GM19468 (cell line): Measurements from ENCODE around the gene CAMK4.
A peak's percentile ranks its signal among the peaks of the same experiment; 100 is the strongest.

Experiments
- ATAC-seq: cut with Tn5 transposase; IDR thresholded peaks from one replicate; pipeline ENCODE4 v1.9.1; 2021; ENCODE audit warnings: mild to moderate bottlenecking, moderate library complexity, moderate number of reproducible peaks; ENCODE audit not compliant: unreplicated experiment; ENCODE audit errors: extremely low read depth

The CAMK4 gene

DNA sequence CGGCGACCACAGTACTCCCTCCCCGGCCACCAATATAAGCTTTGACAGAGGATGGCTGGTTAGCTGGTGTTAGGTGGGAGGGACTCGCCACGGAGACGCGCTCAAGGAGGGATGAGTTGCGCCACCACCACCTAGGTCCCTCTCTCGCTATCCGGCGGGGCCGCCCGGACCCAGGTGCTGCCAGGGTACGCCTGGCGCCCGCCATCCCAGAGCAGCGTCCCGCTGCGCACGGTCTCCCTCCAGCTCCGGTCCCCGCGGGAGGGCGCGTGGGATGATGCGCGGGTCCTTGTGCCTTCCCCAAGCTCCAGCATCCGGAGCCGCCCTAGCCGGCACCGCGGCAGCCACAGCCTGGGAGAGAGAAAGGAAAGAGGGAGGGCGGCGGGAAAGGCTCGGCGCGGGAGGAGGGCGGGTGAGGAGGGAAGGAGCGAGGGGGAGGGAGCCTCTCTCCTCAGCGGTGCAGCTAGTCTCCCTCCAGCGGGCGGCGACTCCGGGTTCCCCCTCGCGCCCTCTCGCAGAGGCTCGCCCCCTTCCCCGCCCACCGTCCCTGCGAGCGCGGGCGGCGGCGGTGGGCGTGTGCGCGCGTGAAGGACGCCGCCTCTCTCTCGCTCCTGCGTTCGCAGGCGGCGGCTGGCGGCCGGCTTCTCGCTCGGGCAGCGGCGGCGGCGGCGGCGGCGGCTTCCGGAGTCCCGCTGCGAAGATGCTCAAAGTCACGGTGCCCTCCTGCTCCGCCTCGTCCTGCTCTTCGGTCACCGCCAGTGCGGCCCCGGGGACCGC, at the start of gene CAMK4:
TSS of gene CAMK4 (plus strand) at position 598 of the 774 bp plus-strand sequence. CDS start at position 698, 100 bp downstream.
- ATAC-seq: peak; percentile 68

DNA sequence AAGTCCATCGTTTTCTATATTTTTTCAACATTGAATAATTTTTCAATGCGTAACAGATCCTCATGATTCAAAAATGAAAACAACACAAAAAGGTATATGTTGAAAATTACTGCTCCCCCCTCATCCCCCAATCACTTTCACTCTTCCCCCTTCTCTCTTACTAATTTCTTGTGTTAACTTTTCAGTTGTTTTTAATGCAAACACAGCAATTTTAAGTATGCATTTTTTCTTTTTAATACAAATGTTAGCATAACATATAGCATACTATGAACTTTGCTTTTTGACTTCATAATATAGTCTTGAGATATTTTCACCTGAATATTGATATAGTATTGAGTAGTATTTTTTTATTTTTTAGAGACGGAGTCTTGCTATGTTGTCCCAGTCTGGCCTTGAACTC, 41.1 kb upstream of the CAMK4 start:
- ATAC-seq: no peak

DNA sequence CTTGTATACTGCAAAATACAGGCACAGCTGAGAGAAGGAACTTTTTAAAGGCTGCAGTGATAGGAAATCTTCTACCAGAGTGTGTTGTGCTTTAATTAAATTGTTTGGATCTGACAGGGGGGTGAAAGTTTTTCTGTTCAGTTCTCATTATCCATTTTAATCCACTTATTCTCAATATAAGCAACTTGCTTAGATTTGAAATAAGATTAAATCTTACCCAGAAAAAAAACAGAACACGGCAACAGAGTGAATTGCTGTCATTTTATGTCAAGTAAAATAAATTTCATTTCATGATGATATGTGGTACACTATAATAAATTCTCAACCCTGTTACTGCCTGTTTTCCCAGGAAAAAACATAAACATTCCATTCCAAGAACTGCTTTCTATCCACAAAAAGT, 37.1 kb upstream of the CAMK4 start:
- ATAC-seq: no peak

DNA sequence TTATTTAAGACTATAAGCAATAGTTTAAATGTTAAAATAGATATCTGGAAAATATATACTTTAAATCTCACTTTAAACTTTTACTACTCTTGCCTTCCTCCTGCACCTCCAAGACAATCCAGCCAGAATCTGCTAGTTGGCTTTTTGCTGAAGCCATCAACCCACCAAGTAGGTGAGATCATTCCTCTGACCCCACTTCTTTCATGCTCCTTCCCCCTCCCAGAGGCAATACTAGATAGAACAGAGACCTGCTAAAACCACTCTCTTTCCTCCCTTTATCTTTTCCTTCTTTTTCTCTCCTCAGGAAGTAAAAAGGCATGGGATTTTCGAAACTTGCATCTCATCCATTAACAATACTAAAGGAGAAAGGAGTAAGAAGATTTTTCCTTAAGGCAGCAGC, 30.1 kb upstream of the CAMK4 start:
- no peak for ATAC-seq

DNA sequence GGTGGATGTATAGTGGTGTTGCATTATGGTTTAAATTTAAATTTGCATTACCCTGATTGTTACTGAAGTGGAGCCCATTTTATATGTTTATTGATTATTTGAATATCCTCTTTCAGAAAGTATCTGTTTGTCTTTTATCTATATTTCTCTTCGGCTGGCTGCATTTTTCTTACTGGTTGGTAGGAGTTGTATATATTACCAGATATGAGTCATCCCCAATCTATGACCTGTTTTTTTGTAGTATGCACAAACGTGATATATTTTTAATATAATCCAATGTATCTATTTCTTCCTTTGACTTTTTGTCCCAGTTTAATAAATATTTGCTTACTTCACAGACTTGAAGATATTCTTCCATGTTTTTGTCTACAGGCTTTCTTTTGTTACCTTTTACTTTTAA, 29.3 kb upstream of the CAMK4 start:
- no peak for ATAC-seq

DNA sequence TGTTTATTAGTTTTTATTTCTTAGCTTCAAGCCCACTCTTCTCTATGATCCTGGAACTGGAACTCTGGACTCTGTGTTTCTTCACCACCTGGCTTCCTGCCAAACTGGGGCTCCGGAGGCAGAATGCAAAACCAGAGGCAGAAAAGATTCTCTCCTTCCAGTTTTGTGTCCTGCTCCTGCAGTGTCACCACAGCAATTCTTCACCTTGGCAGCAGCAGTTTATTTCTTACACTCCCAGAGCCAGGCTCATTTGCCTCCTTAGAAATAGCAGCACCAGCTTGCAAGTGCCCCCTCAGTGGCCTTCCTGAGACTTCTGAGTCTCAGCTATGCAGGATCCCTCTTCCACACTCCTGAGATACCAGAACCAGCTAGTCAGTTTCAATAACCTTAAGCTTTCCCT, 26.7 kb upstream of the CAMK4 start:
- no peak for ATAC-seq

DNA sequence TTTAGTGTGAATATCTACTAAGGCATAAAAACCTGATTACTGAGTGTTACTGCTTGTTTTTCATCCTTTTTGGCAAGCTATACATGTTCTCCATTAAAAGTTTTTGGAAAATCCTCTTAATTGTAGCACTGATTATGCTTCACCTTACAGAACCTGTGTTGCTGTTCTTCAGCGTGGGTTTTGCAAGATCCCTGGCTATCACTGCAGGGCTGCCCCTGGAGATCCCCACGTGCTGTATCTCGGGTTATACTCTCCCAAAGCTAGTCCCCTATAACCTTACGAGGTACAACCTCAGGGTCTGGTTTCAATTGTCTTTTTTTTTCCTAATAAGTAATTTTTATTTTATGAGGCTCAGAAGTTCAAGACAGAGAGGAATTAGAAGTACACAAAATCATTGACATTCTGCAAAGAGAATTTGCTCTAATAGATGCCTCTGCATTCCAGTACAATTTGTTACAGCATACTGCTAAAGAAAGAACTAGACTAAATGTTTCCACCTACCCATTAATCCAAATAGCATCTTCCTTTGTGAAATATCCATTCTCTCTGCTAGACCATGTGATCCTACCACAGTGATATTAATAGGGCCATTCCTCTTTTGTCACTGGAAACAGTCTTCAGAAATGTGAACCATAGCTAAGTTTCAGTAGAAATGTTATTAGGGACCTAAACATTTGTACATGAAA, 25.8 kb upstream of the CAMK4 start:
- no peak for ATAC-seq

DNA sequence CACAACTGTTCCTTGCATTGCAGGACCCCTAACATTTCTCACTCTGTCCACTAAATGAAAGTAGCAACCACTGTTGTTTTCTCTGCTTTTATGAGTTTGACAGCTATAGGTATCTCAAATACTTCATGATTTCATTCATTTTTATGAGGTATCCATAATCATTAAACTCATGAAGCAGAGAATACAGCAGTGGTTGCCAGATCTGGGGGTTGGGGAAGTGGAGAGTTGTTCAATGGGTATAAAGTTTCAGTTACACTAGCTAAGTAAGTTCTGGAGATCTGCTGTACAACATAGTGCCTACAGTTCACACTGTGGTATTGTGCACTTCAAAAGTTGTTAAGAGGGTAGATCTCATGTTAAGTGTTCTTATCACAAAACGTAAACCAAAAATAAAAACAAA, 23.4 kb upstream of the CAMK4 start:
- ATAC-seq: no peak

DNA sequence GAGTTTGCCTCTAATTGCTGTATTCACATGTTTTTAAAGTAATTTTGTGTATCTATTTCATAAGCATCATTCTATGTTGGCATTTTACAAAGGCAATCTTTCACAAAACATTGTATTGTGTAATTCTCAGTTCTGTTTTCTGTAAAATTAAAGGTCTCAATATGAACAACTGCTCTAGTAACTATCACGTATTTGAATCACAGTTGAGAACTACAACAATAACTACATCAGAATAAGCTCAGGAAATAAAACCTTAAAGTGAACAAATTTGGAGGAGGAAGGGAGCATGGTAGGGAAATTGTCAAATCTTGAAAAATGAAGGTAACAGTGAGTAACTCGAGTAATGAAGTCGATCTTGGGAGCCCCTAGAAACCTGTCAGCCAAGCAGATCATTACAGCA, 22.5 kb upstream of the CAMK4 start:
- ATAC-seq: no peak

DNA sequence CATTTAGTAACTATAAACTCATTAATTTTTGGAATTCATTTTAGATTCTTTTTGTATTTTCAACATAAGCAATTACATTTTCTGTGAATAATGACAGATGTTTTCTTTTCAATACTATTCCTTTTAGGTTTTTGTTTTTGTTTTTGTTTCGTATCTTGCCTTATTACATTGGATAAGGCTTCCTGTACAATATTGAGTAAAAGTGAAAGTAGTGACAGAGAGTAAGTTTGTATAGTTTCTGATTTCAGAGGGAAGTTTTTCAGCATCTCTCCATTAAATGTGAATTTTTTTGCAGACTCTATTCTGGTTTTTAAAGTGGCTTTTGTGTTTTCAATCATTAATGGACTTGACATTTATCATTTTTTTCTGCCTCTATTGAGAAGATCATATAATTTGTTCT, 12.8 kb upstream of the CAMK4 start:
- peak; percentile 33 for ATAC-seq

DNA sequence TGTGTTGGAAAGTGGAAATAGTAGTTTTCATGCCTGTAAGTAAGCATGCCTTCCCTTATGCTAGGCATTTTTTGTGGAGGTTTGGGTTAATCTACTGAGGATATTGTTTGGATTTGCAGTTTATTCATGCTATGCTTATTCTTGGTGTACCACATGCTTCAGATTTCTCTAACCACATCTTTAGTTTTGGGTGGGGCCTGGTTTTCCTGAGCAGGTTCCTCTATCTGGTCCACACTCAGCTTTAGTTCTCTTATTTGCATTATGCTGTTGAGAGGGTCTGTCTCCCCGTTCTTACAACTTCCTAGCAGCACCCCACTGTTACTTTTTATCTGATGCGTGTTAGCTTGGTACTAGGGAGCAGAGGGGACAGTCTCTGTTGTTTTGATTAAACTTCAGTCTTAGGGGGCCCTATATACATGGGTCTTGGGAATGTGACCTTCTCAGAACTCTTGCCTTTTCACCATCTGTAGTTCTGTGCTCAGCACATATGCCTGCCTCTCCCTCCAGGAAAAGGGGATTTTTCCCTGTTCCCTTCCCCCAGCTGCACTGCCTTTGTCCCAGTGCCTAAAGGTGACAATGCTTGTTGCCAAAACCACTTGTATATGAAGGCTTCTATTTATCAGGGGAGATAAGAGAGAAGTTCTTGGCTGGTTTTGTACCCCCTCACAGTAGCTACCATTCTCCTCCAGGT, 10.0 kb upstream of the CAMK4 start:
- no peak for ATAC-seq

DNA sequence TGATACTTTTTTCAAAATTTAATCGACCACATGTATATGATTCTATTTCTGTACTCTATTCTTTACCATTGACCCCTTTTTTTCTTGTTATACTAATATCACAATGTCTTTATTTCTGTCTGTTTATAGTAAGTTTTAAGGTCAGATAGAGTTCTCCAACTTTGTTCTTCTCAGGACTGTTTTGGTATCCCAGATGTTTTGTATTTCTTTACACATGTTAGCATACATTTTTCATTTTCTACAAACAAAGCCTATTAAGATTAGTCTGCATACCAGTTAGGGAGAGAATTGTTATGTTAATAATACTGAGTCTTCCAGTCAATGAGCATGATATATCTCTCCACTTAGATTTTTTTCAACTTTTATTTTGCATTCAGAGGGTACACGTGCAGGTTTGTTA, 8.2 kb upstream of the CAMK4 start:
- no peak for ATAC-seq

DNA sequence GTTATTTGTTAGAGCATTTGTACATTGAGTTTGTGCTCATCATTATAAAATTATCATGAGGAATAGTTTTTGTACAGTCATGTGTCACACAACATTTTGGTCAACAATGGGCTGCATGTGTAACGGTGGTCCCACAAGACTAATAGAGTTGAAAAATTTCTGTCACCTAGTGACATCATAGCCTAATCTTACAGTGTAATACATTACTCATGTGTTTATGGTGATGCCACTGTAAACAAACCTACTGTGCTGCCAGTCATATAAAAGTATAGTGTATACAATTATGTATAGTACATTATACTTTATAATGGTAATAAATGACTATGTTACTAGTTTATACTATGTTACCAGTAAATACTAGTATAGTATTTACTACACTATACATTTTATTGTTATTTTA, 3.0 kb upstream of the CAMK4 start:
- no peak for ATAC-seq

DNA sequence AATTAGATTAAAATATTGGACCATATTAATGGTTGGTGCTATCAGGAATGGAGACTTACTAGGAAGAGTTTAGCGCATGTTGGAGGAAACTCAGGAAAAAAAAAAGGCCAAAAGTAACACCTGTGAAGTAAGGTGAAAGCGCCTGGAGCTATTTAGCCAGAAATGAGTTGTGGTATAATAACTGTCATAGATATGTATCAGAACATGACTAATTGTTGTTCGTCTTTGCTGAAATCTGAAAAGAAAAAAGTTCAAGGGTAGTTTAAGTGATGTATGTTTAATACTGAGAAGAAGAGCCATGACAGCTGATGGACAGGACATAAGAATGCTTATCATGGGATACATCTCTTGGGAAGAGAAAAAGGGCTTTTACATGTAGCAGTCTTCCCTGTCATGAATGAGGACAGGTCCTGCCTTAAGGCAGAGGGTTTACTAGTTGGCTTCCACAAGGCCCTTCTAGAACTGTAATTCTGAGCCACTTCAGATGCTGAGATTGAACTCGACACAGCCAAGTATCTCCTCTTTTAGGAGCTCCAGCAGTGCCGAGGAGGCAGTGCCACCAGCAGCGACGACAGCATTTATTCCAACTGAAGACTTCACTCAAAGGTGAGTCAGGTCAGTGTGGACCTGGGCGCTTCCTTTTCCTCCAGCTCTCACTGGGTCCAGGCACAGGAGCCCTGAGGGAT, 940 bp upstream of the CAMK4 start:
- ATAC-seq: no peak

DNA sequence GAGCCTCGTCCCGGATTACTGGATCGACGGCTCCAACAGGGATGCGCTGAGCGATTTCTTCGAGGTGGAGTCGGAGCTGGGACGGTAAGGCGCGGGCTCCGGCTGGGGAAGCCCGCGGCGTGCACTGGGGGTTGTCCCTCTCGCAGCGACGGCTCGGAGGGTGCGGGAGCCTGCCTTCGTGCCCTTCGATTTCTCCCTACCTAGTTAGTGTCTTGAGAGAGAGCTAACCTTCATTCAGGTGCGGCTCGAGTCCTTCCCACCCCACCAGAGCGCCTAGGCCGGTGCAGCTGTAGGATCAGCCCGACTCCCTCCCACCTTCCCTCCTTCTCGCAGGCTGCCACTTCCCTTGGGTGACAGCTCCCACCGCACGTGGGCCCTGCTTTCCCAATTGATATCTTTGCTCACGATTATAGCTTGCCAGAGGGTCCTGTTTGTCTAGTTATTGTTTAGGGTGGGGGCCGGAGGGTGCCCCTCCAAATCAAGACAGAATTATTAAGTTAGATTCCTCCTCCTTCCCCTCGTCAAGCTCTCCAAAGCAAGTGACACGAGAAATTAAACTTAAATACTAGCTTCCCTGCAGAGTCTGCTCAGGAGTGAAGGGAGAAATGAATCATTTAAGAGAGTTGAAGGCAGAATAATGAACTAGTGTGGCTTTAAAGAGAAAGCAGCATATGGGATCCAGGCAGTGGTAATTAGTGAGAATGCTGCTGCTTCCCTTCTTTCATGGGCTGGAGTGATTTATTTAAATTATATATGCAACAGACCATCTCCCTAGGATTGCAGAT, 569 bp downstream of the CAMK4 start:
- ATAC-seq: peak; percentile 5

DNA sequence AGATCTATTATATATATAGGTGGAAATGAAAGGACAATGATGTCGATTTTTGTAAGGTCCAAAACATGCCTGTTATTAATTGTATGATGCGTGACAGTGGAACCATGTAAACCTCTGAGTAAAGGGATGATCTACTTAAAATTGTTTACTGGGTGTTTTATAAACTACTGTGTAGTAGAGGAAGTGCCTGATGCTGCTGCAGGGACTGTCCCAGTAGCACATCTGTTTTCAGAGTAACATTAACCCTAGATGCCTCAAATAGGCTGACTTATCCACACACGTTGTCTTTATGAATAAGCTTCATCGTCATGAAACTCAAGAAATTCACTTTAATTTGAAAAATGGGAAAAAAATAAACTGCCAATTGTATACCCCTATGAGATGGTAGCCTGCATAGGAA, 1.7 kb downstream of the CAMK4 start:
- no peak for ATAC-seq

DNA sequence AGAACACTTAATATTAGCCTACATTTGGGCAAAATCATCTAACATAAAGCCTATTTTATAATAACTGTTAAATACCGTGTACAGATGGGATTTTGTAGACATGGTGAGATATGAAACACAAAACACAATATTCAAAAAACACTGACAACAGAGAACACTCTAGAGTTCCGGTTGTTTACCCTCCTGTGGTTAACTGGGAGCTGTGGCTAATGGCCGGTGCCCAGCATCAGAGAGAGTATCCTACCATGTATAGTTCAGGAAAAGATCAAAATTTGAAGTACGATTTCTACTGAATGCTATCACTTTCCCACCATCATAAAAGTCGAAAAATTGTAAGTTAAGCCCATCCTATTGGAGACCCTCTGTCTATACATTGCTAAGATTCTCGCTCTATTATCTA, 2.4 kb downstream of the CAMK4 start:
- no peak for ATAC-seq

DNA sequence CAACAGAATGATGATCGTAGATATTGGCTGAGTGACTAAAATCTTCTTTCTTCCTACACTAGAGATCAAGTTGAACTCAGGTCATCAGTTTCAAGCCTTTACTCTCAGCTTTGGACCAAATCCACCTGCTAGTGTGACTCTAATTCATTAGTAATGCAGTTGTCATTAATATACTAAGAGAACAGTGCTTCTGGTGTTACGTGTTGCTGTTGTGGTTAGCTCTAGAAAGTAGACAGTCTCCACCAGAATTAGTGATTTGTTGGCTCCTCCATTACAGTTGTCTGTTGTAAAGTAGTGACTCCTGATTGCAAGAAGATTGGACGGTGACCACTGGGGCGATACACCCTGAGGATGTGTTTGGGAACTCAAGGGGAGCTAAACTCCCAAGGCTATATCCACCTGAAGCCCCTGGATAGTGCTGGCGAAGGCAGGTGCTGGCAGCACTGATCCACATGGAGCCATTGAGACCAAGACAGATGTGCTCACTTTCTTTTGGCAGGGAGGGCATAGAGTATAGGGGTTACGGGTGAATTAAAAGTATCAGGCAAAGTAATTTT, 3.1 kb downstream of the CAMK4 start:
- no peak for ATAC-seq

DNA sequence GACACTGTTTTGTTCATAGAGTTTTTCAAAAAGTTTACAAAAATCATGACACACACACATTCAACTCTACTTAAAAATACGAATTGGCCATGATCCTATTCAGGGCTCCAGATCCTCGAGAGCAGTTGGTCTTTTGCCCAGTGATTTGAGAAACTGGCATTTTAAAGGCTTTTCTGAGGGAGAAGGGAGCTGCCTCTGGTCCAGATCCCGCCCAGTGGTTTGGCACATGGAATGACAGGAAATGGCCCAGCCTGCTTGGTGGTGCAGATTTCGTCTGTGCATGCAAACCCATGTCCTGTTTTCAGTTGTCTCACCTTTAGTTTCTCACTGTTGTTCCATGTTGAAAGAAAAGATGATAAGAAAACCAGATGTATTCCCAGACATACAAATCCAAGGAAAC, 3.6 kb downstream of the CAMK4 start:
- ATAC-seq: no peak
